ENCODE data around the gene ADAM19. TPM values are rescaled to one million over a fixed set of nuclear protein-coding genes. Genes with fewer than 3 reads are reported as not detected.

ADAM19 gene
- total RNA-seq, 1 donor from 2014 or later: 10.6 TPM

- ATAC-seq: no peak
- Histone ChIP-seq H3K4me1 (peaks cover 59% of the 10 kb centered on the region), H3K4me3 (no peak overlapping the region), H3K27me3 (no peaks in the 10 kb centered on the region), H3K27ac (peak overlapping the region; percentile 65), H3K9me3 (no peaks in the 10 kb centered on the region), H3K36me3 (no peaks in the 10 kb centered on the region)
- no peak for DNase-seq
- TF ChIP-seq CTCF (IDR thresholded peaks at IDR 0.05): no peak
- intact Hi-C loops (cut with DNase I): no loop called here
Measured at GRCh38 chr5:157543825-157544622, 31.6 kb downstream of the ADAM19 start.

GRCh38 chr5:157542282-157543000, 33.1 kb downstream of the ADAM19 start:
- peaks cover 45% of the 10 kb centered on the region for H3K4me1 ChIP-seq
- no peak overlapping the region for H3K27ac ChIP-seq
- no peak for DNase-seq
- no peak for TF ChIP-seq CTCF (IDR thresholded peaks at IDR 0.05)
- H3K36me3 ChIP-seq: no peaks in the 10 kb centered on the region
- ATAC-seq: no peak
- H3K9me3 ChIP-seq: no peaks in the 10 kb centered on the region
- intact Hi-C loops (cut with DNase I): no loop called here
- H3K4me3 ChIP-seq: no peak overlapping the region
- no peaks in the 10 kb centered on the region for H3K27me3 ChIP-seq

- ATAC-seq (no peak), DNase-seq (no peak)
- intact Hi-C loops (cut with DNase I): no loop called here
- Histone ChIP-seq H3K4me3 (peak overlapping the region; percentile 8), H3K27ac (peak overlapping the region; percentile 49), H3K36me3 (no peaks in the 10 kb centered on the region), H3K4me1 (peaks cover 42% of the 10 kb centered on the region), H3K9me3 (no peaks in the 10 kb centered on the region), H3K27me3 (no peaks in the 10 kb centered on the region)
- no peak for TF ChIP-seq CTCF (IDR thresholded peaks at IDR 0.05)
Measured at GRCh38 chr5:157541447-157542118, 34.0 kb downstream of the ADAM19 start.

- ATAC-seq: peak; percentile 75
- H3K9me3 ChIP-seq: no peaks in the 10 kb centered on the region
- DNase-seq: peak; percentile 70
- intact Hi-C loops (cut with DNase I): no loop called here
- H3K4me1 ChIP-seq: peaks cover 42% of the 10 kb centered on the region
- no peaks in the 10 kb centered on the region for H3K27me3 ChIP-seq
- H3K36me3 ChIP-seq: no peaks in the 10 kb centered on the region
- no peak for TF ChIP-seq CTCF (IDR thresholded peaks at IDR 0.05)
- peak overlapping the region; percentile 49 for H3K27ac ChIP-seq
- H3K4me3 ChIP-seq: peak overlapping the region; percentile 8
Measured at GRCh38 chr5:157540707-157541446, 34.7 kb downstream of the ADAM19 start.

GRCh38 chr5:157540124-157540523, 35.5 kb downstream of the ADAM19 start:
- Histone ChIP-seq H3K9me3 (no peaks in the 10 kb centered on the region), H3K36me3 (no peaks in the 10 kb centered on the region), H3K4me3 (no peak overlapping the region), H3K4me1 (peaks cover 48% of the 10 kb centered on the region), H3K27ac (peak overlapping the region; percentile 49), H3K27me3 (no peaks in the 10 kb centered on the region)
- DNase-seq (no peak), ATAC-seq (no peak)
- intact Hi-C loops (cut with DNase I): no loop called here
- no peak for TF ChIP-seq CTCF (IDR thresholded peaks at IDR 0.05)

All from upper lobe of right lung (tissue), 1 donor.